HepG2 (cell line): ENCODE data around the gene IZUMO4. TPM values are rescaled to one million over a fixed set of nuclear protein-coding genes. Genes with fewer than 3 reads are reported as not detected.

Source experiments
- DBP ChIP-seq: sonication (generic); formaldehyde crosslinking; IDR thresholded peaks from 2 replicates; pipeline ENCODE4 v1.4.0; 2020; ENCODE audit warnings: missing genetic modification reagents; ENCODE audit errors: not compliant biosample characterization
- E2F2 ChIP-seq: sonication (generic); formaldehyde crosslinking; IDR thresholded peaks from 2 replicates; pipeline ENCODE4 v1.4.0; 2020; ENCODE audit warnings: missing genetic modification reagents, borderline replicate concordance
- HDAC1 ChIP-seq: sonication (generic); formaldehyde crosslinking; IDR thresholded peaks from 2 replicates; pipeline ENCODE4 v1.5.1; 2020; ENCODE audit warnings: mild to moderate bottlenecking, missing genetic modification reagents
- HNF1A ChIP-seq, 2 experiments: sonication (generic) in 1 of 2; formaldehyde crosslinking in 1 of 2; IDR thresholded peaks; 2 replicates each; pipeline versions ENCODE4 v1.4.0 to v1.6.1; 2016 to 2020; ENCODE audit warnings: borderline replicate concordance in 1 of 2, low read depth in 1 of 2, mild to moderate bottlenecking in 1 of 2, missing genetic modification reagents in 1 of 2
- HOXA3 ChIP-seq: sonication (generic); formaldehyde crosslinking; IDR thresholded peaks from 2 replicates; pipeline ENCODE4 v1.5.0; 2020; ENCODE audit warnings: missing genetic modification reagents
- NR2F6 ChIP-seq, 2 experiments: IDR thresholded peaks; 2 replicates each; pipeline ENCODE4 v1.6.1; 2016; ENCODE audit warnings: antibody characterized with exemption in 1 of 2, mild to moderate bottlenecking in 1 of 2
- SKIL ChIP-seq: sonication (generic); formaldehyde crosslinking; IDR thresholded peaks from 2 replicates; pipeline ENCODE4 v1.8.0; 2022; ENCODE audit warnings: missing genetic modification reagents, mild to moderate bottlenecking, moderate library complexity, borderline replicate concordance
- TBL1XR1 ChIP-seq: fragments of 150-350 bp; IDR thresholded peaks from 2 replicates; pipeline ENCODE4 v1.6.1; 2014; ENCODE audit warnings: borderline replicate concordance, low read length; ENCODE audit not compliant: partially characterized antibody
- ZIK1 ChIP-seq: sonication (generic); formaldehyde crosslinking; IDR thresholded peaks from 2 replicates; pipeline ENCODE4 v1.5.0; 2020; ENCODE audit warnings: mild to moderate bottlenecking, low read depth, missing genetic modification reagents, borderline replicate concordance
- ZMAT3 ChIP-seq: sonication (generic); formaldehyde crosslinking; conservative IDR thresholded peaks from 2 replicates; pipeline ENCODE4 v1.7.0; 2021; ENCODE audit warnings: missing genetic modification reagents
- ZNF143 ChIP-seq: sonication (generic); formaldehyde crosslinking; IDR thresholded peaks from 2 replicates; pipeline ENCODE4 v1.4.0; 2020; ENCODE audit warnings: missing genetic modification reagents
- ZNF446 ChIP-seq: sonication (generic); formaldehyde crosslinking; IDR thresholded peaks from 2 replicates; pipeline ENCODE4 v1.5.0; 2020; ENCODE audit warnings: mild to moderate bottlenecking, missing genetic modification reagents
- ZNF543 ChIP-seq: sonication (generic); formaldehyde crosslinking; IDR thresholded peaks from 2 replicates; pipeline ENCODE4 v1.4.0; 2020; ENCODE audit warnings: mild to moderate bottlenecking, missing genetic modification reagents
- ZNF619 ChIP-seq: sonication (generic); formaldehyde crosslinking; IDR thresholded peaks from 2 replicates; pipeline ENCODE4 v1.4.0; 2020; ENCODE audit warnings: mild to moderate bottlenecking, missing genetic modification reagents
- ZNF660 ChIP-seq: sonication (generic); formaldehyde crosslinking; IDR thresholded peaks from 2 replicates; pipeline ENCODE4 v1.5.1; 2020; ENCODE audit warnings: mild to moderate bottlenecking, low read depth, missing genetic modification reagents, borderline replicate concordance
- ZNF720 ChIP-seq: sonication (generic); formaldehyde crosslinking; IDR thresholded peaks from 2 replicates; pipeline ENCODE4 v1.4.0; 2020; ENCODE audit warnings: missing genetic modification reagents
- ZNF749 ChIP-seq: sonication (generic); formaldehyde crosslinking; IDR thresholded peaks from 2 replicates; pipeline ENCODE4 v1.8.0; 2022; ENCODE audit warnings: mild to moderate bottlenecking, missing genetic modification reagents, moderate library complexity, borderline replicate concordance
- ZNF766 ChIP-seq: sonication (generic); formaldehyde crosslinking; IDR thresholded peaks from 2 replicates; pipeline ENCODE4 v1.5.0; 2020; ENCODE audit warnings: missing genetic modification reagents, borderline replicate concordance
- ZNF788 ChIP-seq: sonication (generic); formaldehyde crosslinking; IDR thresholded peaks from 2 replicates; pipeline ENCODE4 v1.5.0; 2020; ENCODE audit warnings: mild to moderate bottlenecking, missing genetic modification reagents, borderline replicate concordance
- ZSCAN21 ChIP-seq: sonication (generic); formaldehyde crosslinking; IDR thresholded peaks from 2 replicates; pipeline ENCODE4 v1.8.0; 2022; ENCODE audit warnings: mild to moderate bottlenecking, missing genetic modification reagents, moderate library complexity, borderline replicate concordance
- polyA plus RNA-seq, 8 experiments: library from polyadenylated mRNA; depleted of rRNA in 3 of 8; stranded (reverse) in 7 of 8; unstranded in 1 of 8; fragments of >200 nt; fragmentation: Illumina TruSeq in 4 of 8; extraction: Trizol in 4 of 8; gene quantifications; 2 replicates each; pipeline versions ENCODE4 v1.2.1 to v1.2.3, GENCODE V29; 2011 to 2016; ENCODE audit warnings: low read depth in 4 of 8, missing spikeins in 1 of 8, mixed read lengths in 1 of 8; ENCODE audit not compliant: insufficient read depth in 1 of 8
- total RNA-seq, 5 experiments: library from RNA; depleted of rRNA; stranded (reverse); fragments of >200 nt; fragmentation: Illumina TruSeq; extraction: Trizol; gene quantifications; 2 replicates each; pipeline ENCODE4 v1.2.3, GENCODE V29; 2016; ENCODE audit warnings: low read depth in 1 of 5

IZUMO4 gene
- total and polyA plus RNA-seq, 2 of the 13 experiments (the other 11 are each of a cell fraction or from before 2014, with no cell fraction given): 0.77 to 3.9 TPM

GRCh38 chr19:2050991-2051772, 45.5 kb upstream of the IZUMO4 start, which contains the start of gene MKNK2 (continued):
- TF ChIP-seq HNF1A (IDR thresholded peaks at IDR 0.05; ENCODE audit: low read depth): no peak
- no peak; the same call in 1 of the 2 replicates for TF ChIP-seq HNF1A (CRISPR knock-in tag; IDR thresholded peaks at IDR 0.05; ENCODE audit: borderline replicate concordance)
- TF ChIP-seq NR2F6 (IDR thresholded peaks at IDR 0.05): no peak
- TF ChIP-seq NR2F6 (CRISPR knock-in tag; IDR thresholded peaks at IDR 0.05): no peak
- peak; percentile 45; the same call in 1 of the 2 replicates for TF ChIP-seq ZNF446 (CRISPR knock-in tag)
- TF ChIP-seq ZNF619 (CRISPR knock-in tag): no peak; the same call in none of the 2 replicates
- TF ChIP-seq ZSCAN21 (CRISPR knock-in tag): peak; percentile 89; the same call in 1 of the 2 replicates
- TF ChIP-seq ZNF749 (CRISPR knock-in tag): 0 out of 2 replicates have a peak, but pooled peaks have one; percentile 60
- no peak for TF ChIP-seq SKIL (CRISPR knock-in tag)
- no peak for TF ChIP-seq DBP (CRISPR knock-in tag)
- TF ChIP-seq ZNF143 (CRISPR knock-in tag): no peak
- peak; percentile 29 for TF ChIP-seq HOXA3
- no peak for TF ChIP-seq ZNF660 (CRISPR knock-in tag)
- TF ChIP-seq ZNF543: no peak
- TF ChIP-seq ZMAT3: peak; percentile 49; the same call in 1 of the 2 replicates
- TF ChIP-seq E2F2 (CRISPR knock-in tag): no peak; the same call in 1 of the 2 replicates
- peak; percentile 55 for TF ChIP-seq HDAC1 (CRISPR knock-in tag)
- no peak for TF ChIP-seq ZNF720 (CRISPR knock-in tag)
- TF ChIP-seq TBL1XR1: no peak
- TF ChIP-seq ZNF766 (CRISPR knock-in tag): no peak
- peak; percentile 31; the same call in 1 of the 2 replicates for TF ChIP-seq ZIK1 (CRISPR knock-in tag)
- peak; percentile 82 for TF ChIP-seq ZNF788 (CRISPR knock-in tag)
